ENCODE measurements around the gene PRKCB. TPM values are rescaled to one million over a fixed set of nuclear protein-coding genes. Genes with fewer than 3 reads are reported as not detected.

The PRKCB gene
- total RNA-seq, 3 donors from 2014 or later: 1.3 to 5.3 (median 4.7) TPM

DNA sequence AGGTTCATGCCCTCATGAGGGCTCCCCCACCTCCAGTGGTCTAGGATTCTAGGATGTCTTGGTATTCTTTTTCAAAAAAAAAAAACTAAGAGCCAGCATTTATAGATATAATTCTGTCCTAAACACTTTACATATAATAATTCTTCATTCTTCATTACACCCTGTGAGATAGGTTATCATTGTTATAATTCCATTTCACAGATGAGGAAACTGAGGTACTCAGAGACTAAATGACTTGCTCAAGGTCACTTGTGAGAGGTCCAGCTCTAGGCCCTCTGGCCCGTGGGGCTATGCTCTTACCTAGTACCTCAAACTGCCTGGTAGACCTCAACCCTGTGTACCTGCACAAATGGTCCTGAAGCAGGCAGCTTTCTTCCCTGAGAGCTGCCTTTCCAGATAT lies 172.2 kb downstream of the PRKCB start:
- H3K36me3 ChIP-seq: no peaks in the 10 kb centered on the region
- H3K27ac ChIP-seq: no peak overlapping the region
- intact Hi-C loops (cut with DNase I; ENCODE audit: low total_unique reads): no loop called here
- no peaks in the 10 kb centered on the region for H3K9me3 ChIP-seq
- H3K4me1 ChIP-seq: no peaks in the 10 kb centered on the region
- H3K4me3 ChIP-seq: no peak overlapping the region
- peaks cover 0 to 3% of the 10 kb centered on the region in 2 donors for H3K27me3 ChIP-seq
- no peak for DNase-seq (ENCODE audit: low spot score in 2 of 2)
- TF ChIP-seq, protein P1, sequence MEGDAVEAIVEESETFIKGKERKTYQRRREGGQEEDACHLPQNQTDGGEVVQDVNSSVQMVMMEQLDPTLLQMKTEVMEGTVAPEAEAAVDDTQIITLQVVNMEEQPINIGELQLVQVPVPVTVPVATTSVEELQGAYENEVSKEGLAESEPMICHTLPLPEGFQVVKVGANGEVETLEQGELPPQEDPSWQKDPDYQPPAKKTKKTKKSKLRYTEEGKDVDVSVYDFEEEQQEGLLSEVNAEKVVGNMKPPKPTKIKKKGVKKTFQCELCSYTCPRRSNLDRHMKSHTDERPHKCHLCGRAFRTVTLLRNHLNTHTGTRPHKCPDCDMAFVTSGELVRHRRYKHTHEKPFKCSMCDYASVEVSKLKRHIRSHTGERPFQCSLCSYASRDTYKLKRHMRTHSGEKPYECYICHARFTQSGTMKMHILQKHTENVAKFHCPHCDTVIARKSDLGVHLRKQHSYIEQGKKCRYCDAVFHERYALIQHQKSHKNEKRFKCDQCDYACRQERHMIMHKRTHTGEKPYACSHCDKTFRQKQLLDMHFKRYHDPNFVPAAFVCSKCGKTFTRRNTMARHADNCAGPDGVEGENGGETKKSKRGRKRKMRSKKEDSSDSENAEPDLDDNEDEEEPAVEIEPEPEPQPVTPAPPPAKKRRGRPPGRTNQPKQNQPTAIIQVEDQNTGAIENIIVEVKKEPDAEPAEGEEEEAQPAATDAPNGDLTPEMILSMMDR (IDR thresholded peaks at IDR 0.05): no peak
- TF ChIP-seq POLR2A (IDR thresholded peaks at IDR 0.05) (no peak), POLR2AphosphoS5 (IDR thresholded peaks at IDR 0.05) (no peak)

DNA sequence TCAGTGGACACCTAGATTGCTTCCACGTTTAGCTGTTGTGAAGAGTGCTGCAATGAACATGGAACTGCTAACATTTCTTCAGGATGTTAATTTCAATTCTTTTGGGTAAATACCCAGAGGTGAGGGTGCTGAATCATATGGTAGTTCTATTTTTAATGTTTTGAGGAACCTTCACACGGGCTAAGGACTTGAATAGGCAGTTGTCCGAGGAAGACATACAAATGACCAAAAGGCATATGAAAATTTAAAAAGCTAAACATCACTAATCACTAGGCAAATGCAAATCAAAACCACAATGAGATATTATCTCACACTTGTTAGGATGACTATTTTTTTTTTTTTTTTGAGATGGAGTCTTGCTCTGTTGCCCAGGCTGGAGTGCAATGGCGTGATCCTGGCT lies 173.3 kb downstream of the PRKCB start:
- no peaks in the 10 kb centered on the region for H3K4me1 ChIP-seq
- no peak for DNase-seq (ENCODE audit: low spot score in 2 of 2)
- no peak overlapping the region for H3K27ac ChIP-seq
- intact Hi-C loops (cut with DNase I; ENCODE audit: low total_unique reads): no loop called here
- peaks cover 0 to 3% of the 10 kb centered on the region in 2 donors for H3K27me3 ChIP-seq
- H3K36me3 ChIP-seq: no peaks in the 10 kb centered on the region
- no peaks in the 10 kb centered on the region for H3K9me3 ChIP-seq
- TF ChIP-seq, protein P1 (IDR thresholded peaks at IDR 0.05): no peak
- TF ChIP-seq POLR2A (IDR thresholded peaks at IDR 0.05): no peak
- TF ChIP-seq POLR2AphosphoS5 (IDR thresholded peaks at IDR 0.05): no peak
- H3K4me3 ChIP-seq: no peak overlapping the region

DNA sequence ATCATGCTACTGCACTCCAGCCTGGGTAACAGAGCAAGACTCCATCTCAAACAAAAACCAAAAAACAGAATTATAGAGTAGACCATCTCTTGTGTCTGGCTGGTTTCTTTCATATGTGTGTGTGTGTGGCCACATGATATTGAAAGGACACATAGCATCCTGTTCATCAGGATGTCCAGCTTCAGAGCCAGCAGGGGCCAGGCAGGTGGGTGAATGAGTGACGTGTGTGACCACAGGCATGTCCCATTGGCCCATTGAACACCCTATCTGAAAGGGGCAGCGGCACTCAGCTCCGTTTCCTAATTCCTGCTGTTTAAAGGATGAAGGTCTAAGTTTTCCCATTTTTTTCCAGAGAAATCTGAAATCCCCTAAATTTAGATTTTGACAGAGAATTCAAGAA lies 174.2 kb downstream of the PRKCB start:
- no peak overlapping the region for H3K4me3 ChIP-seq
- TF ChIP-seq, protein P1 (IDR thresholded peaks at IDR 0.05): no peak
- TF ChIP-seq POLR2A (IDR thresholded peaks at IDR 0.05): no peak
- TF ChIP-seq POLR2AphosphoS5 (IDR thresholded peaks at IDR 0.05): no peak

DNA sequence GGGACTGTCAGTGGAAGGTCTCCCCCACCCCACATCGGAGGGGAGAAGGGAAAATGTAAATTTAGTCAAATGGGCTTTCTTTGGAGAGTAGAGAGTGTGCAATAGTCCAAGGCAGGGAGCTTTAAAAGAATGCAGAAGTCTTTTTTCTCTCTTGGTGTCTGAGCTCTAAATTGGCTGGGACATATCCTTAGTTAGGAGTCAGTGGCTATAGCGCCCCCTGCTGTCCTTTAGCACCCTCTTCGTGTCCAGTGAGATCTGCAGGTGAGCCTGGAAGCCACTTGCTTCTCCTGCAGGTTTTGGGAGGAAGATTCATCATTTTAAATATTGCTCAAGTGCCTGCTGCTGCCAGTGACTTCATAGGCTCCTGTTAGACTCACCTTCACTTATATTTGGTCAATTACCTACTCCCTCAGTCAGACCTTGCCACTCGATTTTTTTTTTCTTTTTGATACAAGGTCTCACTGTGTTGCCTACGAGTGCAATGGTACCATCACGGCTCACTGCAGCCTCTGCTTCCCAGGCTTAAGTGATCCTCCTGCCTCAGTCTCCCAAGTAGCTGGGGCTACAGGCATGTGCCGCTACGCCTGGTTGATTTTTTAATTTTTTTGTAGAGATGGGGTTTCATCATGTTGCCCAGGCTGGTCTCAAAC lies 174.8 kb downstream of the PRKCB start:
- intact Hi-C loops (cut with DNase I; ENCODE audit: low total_unique reads): no loop called here
- H3K27me3 ChIP-seq: peaks cover 0 to 3% of the 10 kb centered on the region in 2 donors
- no peak for TF ChIP-seq POLR2A (IDR thresholded peaks at IDR 0.05)
- TF ChIP-seq, protein P1 (IDR thresholded peaks at IDR 0.05): peak in 2 of 3 donors; percentile 43 to 59
- no peaks in the 10 kb centered on the region for H3K36me3 ChIP-seq
- no peaks in the 10 kb centered on the region for H3K9me3 ChIP-seq
- no peaks in the 10 kb centered on the region for H3K4me1 ChIP-seq
- peak in 1 of 2 donors; percentile 42 for DNase-seq (ENCODE audit: low spot score in 2 of 2)
- no peak overlapping the region for H3K4me3 ChIP-seq
- no peak overlapping the region for H3K27ac ChIP-seq

More for the DNA sequence above, 174.2 kb downstream of the PRKCB start:
- no peak for DNase-seq (ENCODE audit: low spot score in 2 of 2)
- Histone ChIP-seq H3K4me1 (no peaks in the 10 kb centered on the region), H3K27me3 (peaks cover 0 to 3% of the 10 kb centered on the region in 2 donors), H3K36me3 (no peaks in the 10 kb centered on the region), H3K9me3 (no peaks in the 10 kb centered on the region), H3K27ac (no peak overlapping the region)
- intact Hi-C loops (cut with DNase I; ENCODE audit: low total_unique reads): no loop called here

DNA sequence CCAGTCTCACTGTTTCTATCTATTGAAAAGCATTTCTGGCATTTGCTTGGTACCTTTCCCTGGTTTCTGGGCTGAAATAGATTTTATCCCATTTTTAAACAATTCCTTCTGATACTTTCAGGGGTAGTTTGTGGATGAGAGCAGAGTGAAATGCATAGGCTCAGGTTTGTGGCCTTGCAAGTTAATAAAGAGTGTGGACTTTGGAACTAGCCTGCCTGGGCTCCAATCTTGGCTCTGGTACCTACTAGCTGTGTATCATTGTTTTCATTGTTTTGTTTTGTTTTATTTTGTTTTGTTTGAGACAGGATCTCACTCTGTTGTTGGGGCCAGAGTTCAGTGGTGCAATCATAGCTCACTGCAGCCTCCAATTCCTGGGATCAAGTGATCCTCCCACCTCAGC lies 175.5 kb downstream of the PRKCB start:
- H3K27ac ChIP-seq: no peak overlapping the region
- H3K4me1 ChIP-seq: no peaks in the 10 kb centered on the region
- H3K36me3 ChIP-seq: no peaks in the 10 kb centered on the region
- DNase-seq (ENCODE audit: low spot score in 2 of 2): no peak
- H3K9me3 ChIP-seq: no peaks in the 10 kb centered on the region
- peaks cover 0 to 3% of the 10 kb centered on the region in 2 donors for H3K27me3 ChIP-seq
- no peak for TF ChIP-seq POLR2A (IDR thresholded peaks at IDR 0.05)
- no peak for TF ChIP-seq POLR2AphosphoS5 (IDR thresholded peaks at IDR 0.05)
- TF ChIP-seq, protein P1 (IDR thresholded peaks at IDR 0.05): no peak
- no peak overlapping the region for H3K4me3 ChIP-seq
- intact Hi-C loops (cut with DNase I; ENCODE audit: low total_unique reads): no loop called here
